SK-N-SH treated with all-trans-retinoic acid at 6 μM for 48 hours (cell line): Measurements from ENCODE around the gene MYL12B.

Source experiments
- ATAC-seq: fragments of 200-7000 bp; cut with Tn5 transposase; 3 replicates; pipeline ENCODE4 v1.9.1; 2020; ENCODE audit warnings: mild to moderate bottlenecking, moderate library complexity
- ARNTL ChIP-seq: fragments of 450-650 bp; formaldehyde crosslinking; IDR thresholded peaks from 2 replicates; pipeline ENCODE4 v1.5.0; 2020; ENCODE audit warnings: low read depth, mild to moderate bottlenecking, moderate library complexity, borderline replicate concordance
- BACH2 ChIP-seq: fragments of 250-450 bp; sonication (Bioruptor Pico); IDR thresholded peaks from 2 replicates; pipeline ENCODE4 v1.9.0; 2021; ENCODE audit warnings: mild to moderate bottlenecking, borderline replicate concordance
- CREB5 ChIP-seq: fragments of 250-450 bp; sonication (Bioruptor Pico); IDR thresholded peaks from 2 replicates; pipeline ENCODE4 v1.5.1; 2020; ENCODE audit warnings: low read depth, mild to moderate bottlenecking, moderate library complexity
- CSDC2 ChIP-seq: fragments of 250-450 bp; sonication (Bioruptor Pico); IDR thresholded peaks from 2 replicates; pipeline ENCODE4 v1.5.0; 2020; ENCODE audit warnings: mild to moderate bottlenecking, moderate library complexity
- CSRNP3 ChIP-seq: fragments of 250-450 bp; sonication (Bioruptor Pico); IDR thresholded peaks from 2 replicates; pipeline ENCODE4 v1.5.1; 2021; ENCODE audit warnings: mild to moderate bottlenecking, moderate library complexity
- ESRRG ChIP-seq: fragments of 250-450 bp; sonication (Bioruptor Pico); IDR thresholded peaks from 2 replicates; pipeline ENCODE4 v1.6.1; 2021; ENCODE audit warnings: mild to moderate bottlenecking
- GLIS3 ChIP-seq: fragments of 250-450 bp; sonication (Bioruptor Pico); IDR thresholded peaks from 2 replicates; pipeline ENCODE4 v1.5.0; 2020; ENCODE audit warnings: mild to moderate bottlenecking, moderate library complexity
- ISL1 ChIP-seq: fragments of 250-450 bp; sonication (Bioruptor Pico); IDR thresholded peaks from 2 replicates; pipeline ENCODE4 v2.1.2; 2022; ENCODE audit warnings: mild to moderate bottlenecking, moderate library complexity
- OSR1 ChIP-seq: fragments of 250-450 bp; sonication (Bioruptor Pico); IDR thresholded peaks from 2 replicates; pipeline ENCODE4 v1.8.0; 2022; ENCODE audit warnings: moderate library complexity, mild to moderate bottlenecking, inconsistent platforms
- PATZ1 ChIP-seq: fragments of 250-450 bp; sonication (Bioruptor Pico); IDR thresholded peaks from 2 replicates; pipeline ENCODE4 v1.8.0; 2020; ENCODE audit warnings: mild to moderate bottlenecking, moderate library complexity, borderline replicate concordance
- POU6F1 ChIP-seq: fragments of 250-450 bp; sonication (Bioruptor Pico); IDR thresholded peaks from 2 replicates; pipeline ENCODE4 v1.8.0; 2021; ENCODE audit warnings: low read depth, mild to moderate bottlenecking, moderate library complexity, borderline replicate concordance
- PPARA ChIP-seq: fragments of 250-450 bp; sonication (Bioruptor Pico); IDR thresholded peaks from 2 replicates; pipeline ENCODE4 v1.5.0; 2020; ENCODE audit warnings: mild to moderate bottlenecking, borderline replicate concordance
- SNAI2 ChIP-seq: fragments of 250-450 bp; sonication (Bioruptor Pico); IDR thresholded peaks from 2 replicates; pipeline ENCODE4 v1.5.0; 2020; ENCODE audit warnings: mild to moderate bottlenecking, moderate library complexity
- TOX ChIP-seq: fragments of 250-450 bp; sonication (Bioruptor Pico); IDR thresholded peaks from 2 replicates; pipeline ENCODE4 v1.8.0; 2021; ENCODE audit warnings: mild to moderate bottlenecking, moderate library complexity, borderline replicate concordance
- TSHZ2 ChIP-seq: fragments of 250-450 bp; sonication (Bioruptor Pico); IDR thresholded peaks from 2 replicates; pipeline ENCODE4 v1.5.0; 2020; ENCODE audit warnings: mild to moderate bottlenecking, moderate library complexity
- ZC3H10 ChIP-seq: fragments of 250-450 bp; sonication (Bioruptor Pico); IDR thresholded peaks from 2 replicates; pipeline ENCODE4 v1.5.1; 2021; ENCODE audit warnings: mild to moderate bottlenecking, moderate library complexity
- ZFP3 ChIP-seq: fragments of 250-450 bp; sonication (Bioruptor Pico); IDR thresholded peaks from 2 replicates; pipeline ENCODE4 v1.5.0; 2020; ENCODE audit warnings: mild to moderate bottlenecking, moderate library complexity
- ZNF565 ChIP-seq: fragments of 450-650 bp; formaldehyde crosslinking; conservative IDR thresholded peaks from 2 replicates; pipeline ENCODE4 v1.5.0; 2020; ENCODE audit warnings: low read depth, mild to moderate bottlenecking, moderate library complexity
- ZNF70 ChIP-seq: fragments of 450-650 bp; formaldehyde crosslinking; IDR thresholded peaks from 2 replicates; pipeline ENCODE4 v1.5.0; 2020; ENCODE audit warnings: mild to moderate bottlenecking, moderate library complexity
- ZNF8 ChIP-seq: fragments of 450-650 bp; formaldehyde crosslinking; IDR thresholded peaks from 2 replicates; pipeline ENCODE4 v1.5.0; 2020; ENCODE audit warnings: mild to moderate bottlenecking, moderate library complexity

MYL12B gene

GRCh38 chr18:3279201-3280185 lies 17.6 kb downstream of the MYL12B start (continued):
- no peak for TF ChIP-seq PATZ1 (CRISPR knock-in tag)
- TF ChIP-seq ZC3H10 (CRISPR knock-in tag) = no peak
- no peak for TF ChIP-seq POU6F1 (CRISPR knock-in tag)
- TF ChIP-seq ISL1 (CRISPR knock-in tag) = no peak
- no peak for TF ChIP-seq ZNF8 (CRISPR knock-in tag)
- no peak for TF ChIP-seq OSR1 (CRISPR knock-in tag)
- TF ChIP-seq, all 23 proteins: peak for 0

- no peak for TF ChIP-seq POU6F1 (CRISPR knock-in tag)
- no peak for TF ChIP-seq GLIS3 (CRISPR knock-in tag)
- TF ChIP-seq ZC3H10 (CRISPR knock-in tag) = no peak
- TF ChIP-seq TSHZ2 (CRISPR knock-in tag) = no peak
- TF ChIP-seq CREB5 (CRISPR knock-in tag) = no peak
- no peak for TF ChIP-seq ZFP3 (CRISPR knock-in tag)
- TF ChIP-seq ESRRG (CRISPR knock-in tag) = no peak
- no peak for TF ChIP-seq ZNF565 (CRISPR knock-in tag)
- no peak for TF ChIP-seq ZNF8 (CRISPR knock-in tag)
- no peak for TF ChIP-seq ZNF70 (CRISPR knock-in tag)
- no peak for TF ChIP-seq ARNTL
- no peak for TF ChIP-seq OSR1 (CRISPR knock-in tag)
- no peak for TF ChIP-seq CSDC2
- no peak for TF ChIP-seq PPARA (CRISPR knock-in tag)
- TF ChIP-seq CSRNP3 (CRISPR knock-in tag) = no peak
- TF ChIP-seq ISL1 (CRISPR knock-in tag) = no peak
- no peak for TF ChIP-seq SNAI2 (CRISPR knock-in tag)
- no peak for TF ChIP-seq BACH2 (CRISPR knock-in tag)
- no peak for TF ChIP-seq PATZ1 (CRISPR knock-in tag)
- no peak for TF ChIP-seq TOX (CRISPR knock-in tag)
- ATAC-seq = peak; percentile 84
Observed at GRCh38 chr18:3281456-3282400, 19.8 kb downstream of the MYL12B start.
